ENCODE results near the gene MYRIP. TPM values are rescaled to one million over a fixed set of nuclear protein-coding genes. Genes with fewer than 3 reads are reported as not detected.
"Not testable (repeated sequence)": the region's sequence is repeated elsewhere in the genome, so short reads cannot be mapped to it uniquely, and the experiment has no call there.

MYRIP gene
- total RNA-seq, 3 donors from 2014 or later (not counting 1 experiment from before 2014, with no cell fraction given), result not detected

DNA sequence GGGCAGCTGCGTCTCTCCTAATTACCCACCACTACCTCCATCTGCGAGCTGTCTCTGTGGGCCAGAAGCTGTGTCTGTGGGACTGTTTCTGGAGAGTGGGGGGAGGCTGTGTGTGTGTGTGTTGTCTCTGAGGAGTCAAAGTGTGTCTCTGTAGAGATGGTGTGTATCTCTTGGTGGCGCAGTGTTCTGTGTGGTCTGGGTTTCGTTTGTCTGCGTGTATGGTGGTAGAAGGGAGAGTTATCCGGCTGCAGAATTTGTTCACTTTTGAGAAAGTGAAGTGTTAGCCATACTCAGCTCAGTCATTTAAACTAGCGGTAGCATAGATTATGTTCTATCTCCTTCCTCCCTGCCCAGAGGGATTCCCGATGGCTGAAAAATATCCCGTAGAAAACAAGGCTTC is 2.2 kb downstream of the MYRIP start:
- Histone ChIP-seq H3K27ac (ENCODE audit: low read length) (no peak overlapping the region), H3K36me3 (ENCODE audit: control insufficient read depth, insufficient read depth, low read length) (no peaks in the 10 kb centered on the region), H3K4me3 (ENCODE audit: low read length) (no peak overlapping the region), H3K27me3 (ENCODE audit: control insufficient read depth, insufficient read depth, low read length) (peaks cover 32% of the 10 kb centered on the region), H3K9me3 (ENCODE audit: control insufficient read depth, insufficient read depth, low read length) (no peaks in the 10 kb centered on the region), H3K4me1 (ENCODE audit: control insufficient read depth, insufficient read depth, low read length) (peaks cover 13% of the 10 kb centered on the region)
- TF ChIP-seq, protein P1, sequence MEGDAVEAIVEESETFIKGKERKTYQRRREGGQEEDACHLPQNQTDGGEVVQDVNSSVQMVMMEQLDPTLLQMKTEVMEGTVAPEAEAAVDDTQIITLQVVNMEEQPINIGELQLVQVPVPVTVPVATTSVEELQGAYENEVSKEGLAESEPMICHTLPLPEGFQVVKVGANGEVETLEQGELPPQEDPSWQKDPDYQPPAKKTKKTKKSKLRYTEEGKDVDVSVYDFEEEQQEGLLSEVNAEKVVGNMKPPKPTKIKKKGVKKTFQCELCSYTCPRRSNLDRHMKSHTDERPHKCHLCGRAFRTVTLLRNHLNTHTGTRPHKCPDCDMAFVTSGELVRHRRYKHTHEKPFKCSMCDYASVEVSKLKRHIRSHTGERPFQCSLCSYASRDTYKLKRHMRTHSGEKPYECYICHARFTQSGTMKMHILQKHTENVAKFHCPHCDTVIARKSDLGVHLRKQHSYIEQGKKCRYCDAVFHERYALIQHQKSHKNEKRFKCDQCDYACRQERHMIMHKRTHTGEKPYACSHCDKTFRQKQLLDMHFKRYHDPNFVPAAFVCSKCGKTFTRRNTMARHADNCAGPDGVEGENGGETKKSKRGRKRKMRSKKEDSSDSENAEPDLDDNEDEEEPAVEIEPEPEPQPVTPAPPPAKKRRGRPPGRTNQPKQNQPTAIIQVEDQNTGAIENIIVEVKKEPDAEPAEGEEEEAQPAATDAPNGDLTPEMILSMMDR (IDR thresholded peaks at IDR 0.05), result no peak
- WGBS (ENCODE audit: insufficient coverage), result 91% methylated on average over 9 of the region's 9 CpGs
- Mint-ChIP-seq H3K27me3 (ENCODE audit: low read depth in 2 of 2) (peaks cover 54 to 81% of the 10 kb centered on the region in 2 donors), H3K27ac (no peak overlapping the region), H3K36me3 (peaks cover 15% of the 10 kb centered on the region), H3K4me3 (no peak overlapping the region), H3K4me1 (peaks cover 12 to 15% of the 10 kb centered on the region in 2 donors), H3K9me3 (no peaks in the 10 kb centered on the region)
- no peak for ATAC-seq
- no peak for DNase-seq
- intact Hi-C loops (cut with micrococcal nuclease), result no loop called here

DNA sequence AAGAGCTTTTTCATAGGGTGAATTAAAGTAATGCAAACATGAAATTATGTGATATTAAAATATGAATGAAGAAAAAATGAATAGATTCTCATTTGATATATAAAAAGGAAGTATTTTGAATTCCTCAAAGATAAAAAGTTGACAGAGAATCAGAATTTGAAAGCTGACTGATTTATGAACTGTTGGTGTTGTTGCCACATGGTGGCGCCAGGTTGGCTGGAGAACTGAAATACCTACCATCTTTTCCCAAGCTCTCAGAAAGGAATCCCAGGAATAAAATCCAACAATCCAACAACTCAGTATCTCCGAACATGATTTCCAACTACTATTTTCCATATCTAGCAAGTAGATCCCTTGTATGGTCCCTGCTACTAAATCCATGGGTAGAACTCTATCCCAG is 3.1 kb downstream of the MYRIP start:
- Histone ChIP-seq H3K4me3 (ENCODE audit: low read length) (no peak overlapping the region), H3K36me3 (ENCODE audit: control insufficient read depth, insufficient read depth, low read length) (no peaks in the 10 kb centered on the region), H3K27me3 (ENCODE audit: control insufficient read depth, insufficient read depth, low read length) (peaks cover 32% of the 10 kb centered on the region), H3K27ac (ENCODE audit: low read length) (no peak overlapping the region), H3K9me3 (ENCODE audit: control insufficient read depth, insufficient read depth, low read length) (no peaks in the 10 kb centered on the region), H3K4me1 (ENCODE audit: control insufficient read depth, insufficient read depth, low read length) (peaks cover 13% of the 10 kb centered on the region)
- WGBS (ENCODE audit: insufficient coverage), result 78% methylated on average over 2 of the region's 2 CpGs
- no peak for DNase-seq
- Mint-ChIP-seq H3K27me3 (ENCODE audit: low read depth in 2 of 2) (peaks cover 46 to 72% of the 10 kb centered on the region in 2 donors), H3K4me1 (peaks cover 12 to 15% of the 10 kb centered on the region in 2 donors), H3K36me3 (peaks cover 14% of the 10 kb centered on the region), H3K9me3 (no peaks in the 10 kb centered on the region), H3K4me3 (no peak overlapping the region), H3K27ac (no peak overlapping the region)
- ATAC-seq, result no peak
- TF ChIP-seq, protein P1 (IDR thresholded peaks at IDR 0.05), result no peak
- intact Hi-C loops (cut with micrococcal nuclease), result no loop called here

DNA sequence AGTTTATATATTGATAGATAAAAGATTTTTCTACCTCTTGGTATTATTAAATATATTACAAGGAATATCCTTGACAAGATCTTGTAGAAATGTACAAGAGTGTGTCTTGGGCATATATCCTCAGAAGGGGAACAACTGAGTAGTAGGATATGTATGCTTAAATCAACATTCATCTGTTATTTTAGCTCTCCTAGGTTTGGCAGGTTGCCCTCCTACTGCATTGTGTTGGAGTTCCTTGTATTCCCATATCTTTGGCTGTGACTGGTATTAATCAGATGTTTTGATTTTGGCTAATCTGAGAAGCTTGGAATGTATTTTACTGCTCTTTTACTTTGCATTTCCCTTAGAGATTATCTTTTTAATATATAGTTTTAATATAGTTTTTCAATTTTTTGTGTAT is 4.6 kb downstream of the MYRIP start:
- Mint-ChIP-seq H3K36me3 (peaks cover 7% of the 10 kb centered on the region), H3K4me3 (no peak overlapping the region), H3K4me1 (peaks cover 6 to 11% of the 10 kb centered on the region in 2 donors), H3K27ac (no peak overlapping the region), H3K9me3 (no peaks in the 10 kb centered on the region), H3K27me3 (ENCODE audit: low read depth in 2 of 2) (peaks cover 33 to 57% of the 10 kb centered on the region in 2 donors)
- Histone ChIP-seq H3K4me3 (ENCODE audit: low read length) (no peak overlapping the region), H3K4me1 (ENCODE audit: control insufficient read depth, insufficient read depth, low read length) (peaks cover 13% of the 10 kb centered on the region), H3K27me3 (ENCODE audit: control insufficient read depth, insufficient read depth, low read length) (peaks cover 25% of the 10 kb centered on the region), H3K27ac (ENCODE audit: low read length) (no peak overlapping the region), H3K36me3 (ENCODE audit: control insufficient read depth, insufficient read depth, low read length) (no peaks in the 10 kb centered on the region), H3K9me3 (ENCODE audit: control insufficient read depth, insufficient read depth, low read length) (no peaks in the 10 kb centered on the region)
- TF ChIP-seq, protein P1 (IDR thresholded peaks at IDR 0.05), result no peak
- intact Hi-C loops (cut with micrococcal nuclease), result no loop called here
- DNase-seq (no peak), ATAC-seq (no peak)

DNA sequence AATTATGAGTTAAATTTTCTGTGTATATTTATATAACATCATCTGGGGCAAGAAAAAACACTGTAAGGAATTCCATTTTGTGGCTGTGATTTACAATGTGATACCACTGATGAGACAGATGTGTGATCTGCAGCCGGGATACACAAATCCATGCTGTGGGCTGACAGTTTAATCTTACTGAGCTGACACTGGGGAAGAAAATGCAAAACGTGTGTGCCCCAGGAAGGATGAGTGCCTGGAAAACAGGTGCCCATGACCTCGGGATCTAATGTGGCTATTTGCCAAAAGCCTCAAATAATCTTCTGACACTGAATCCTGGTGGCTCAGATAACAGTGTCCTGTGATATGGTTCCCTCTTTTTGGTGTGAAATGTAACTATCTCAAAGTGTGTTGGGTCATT is 10.5 kb downstream of the MYRIP start:
- TF ChIP-seq, protein P1 (IDR thresholded peaks at IDR 0.05), result no peak

DNA sequence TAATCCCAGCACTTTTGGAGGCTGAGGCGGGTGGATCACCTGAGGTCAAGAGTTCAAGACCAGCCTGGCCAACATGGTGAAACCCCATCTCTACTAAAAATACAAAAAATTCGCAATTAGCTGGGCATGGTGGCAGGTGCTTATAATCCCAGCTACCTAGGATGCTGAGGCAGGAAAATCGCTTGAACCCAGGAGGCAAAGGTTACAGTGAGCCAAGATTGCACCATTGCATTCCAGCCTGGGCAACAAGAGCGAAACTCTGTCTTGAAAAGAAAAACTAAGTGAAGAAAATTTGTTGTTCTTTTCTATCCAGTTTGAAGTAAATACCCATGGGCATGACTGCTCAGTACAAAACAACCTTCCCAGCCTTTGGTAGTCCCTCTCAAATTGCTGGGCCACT is 24.4 kb downstream of the MYRIP start:
- H3K27ac ChIP-seq (ENCODE audit: low read length); H3K4me3 Mint-ChIP-seq; DNase-seq; H3K36me3 ChIP-seq (ENCODE audit: control insufficient read depth, insufficient read depth, low read length); intact Hi-C loops (cut with micrococcal nuclease); H3K4me3 ChIP-seq (ENCODE audit: low read length); H3K27me3 ChIP-seq (ENCODE audit: control insufficient read depth, insufficient read depth, low read length); H3K9me3 ChIP-seq (ENCODE audit: control insufficient read depth, insufficient read depth, low read length); H3K4me1 ChIP-seq (ENCODE audit: control insufficient read depth, insufficient read depth, low read length); H3K4me1 Mint-ChIP-seq; ATAC-seq; H3K27ac Mint-ChIP-seq; H3K36me3 Mint-ChIP-seq: not testable (repeated sequence)
- H3K9me3 Mint-ChIP-seq, result peaks cover 8 to 11% of the 10 kb centered on the region in 2 donors
- peaks cover 0 to 11% of the 10 kb centered on the region in 2 donors for H3K27me3 Mint-ChIP-seq (ENCODE audit: low read depth in 2 of 2)
- WGBS (ENCODE audit: insufficient coverage), result 85% methylated on average over 4 of the region's 4 CpGs

More for the DNA sequence above, 10.5 kb downstream of the MYRIP start:
- no peak overlapping the region for H3K27ac Mint-ChIP-seq
- H3K27me3 ChIP-seq (ENCODE audit: control insufficient read depth, insufficient read depth, low read length), result no peaks in the 10 kb centered on the region
- H3K9me3 ChIP-seq (ENCODE audit: control insufficient read depth, insufficient read depth, low read length), result no peaks in the 10 kb centered on the region
- intact Hi-C loops (cut with micrococcal nuclease), result no loop called here
- ATAC-seq (no peak), DNase-seq (no peak)
- H3K27ac ChIP-seq (ENCODE audit: low read length), result no peak overlapping the region
- H3K36me3 Mint-ChIP-seq, result no peaks in the 10 kb centered on the region
- peaks cover 0 to 2% of the 10 kb centered on the region in 2 donors for H3K9me3 Mint-ChIP-seq
- H3K4me3 ChIP-seq (ENCODE audit: low read length), result no peak overlapping the region
- H3K36me3 ChIP-seq (ENCODE audit: control insufficient read depth, insufficient read depth, low read length), result no peaks in the 10 kb centered on the region
- WGBS (ENCODE audit: insufficient coverage), result 28% methylated on average over 3 of the region's 3 CpGs
- H3K4me3 Mint-ChIP-seq, result no peak overlapping the region
- H3K27me3 Mint-ChIP-seq (ENCODE audit: low read depth in 2 of 2), result peaks cover 4 to 7% of the 10 kb centered on the region in 2 donors
- no peaks in the 10 kb centered on the region for H3K4me1 Mint-ChIP-seq
- H3K4me1 ChIP-seq (ENCODE audit: control insufficient read depth, insufficient read depth, low read length), result no peaks in the 10 kb centered on the region
